Measurements from ENCODE around the gene SULF2. TPM values are rescaled to one million over a fixed set of nuclear protein-coding genes. Genes with fewer than 3 reads are reported as not detected.

Gene SULF2
- total and polyA plus RNA-seq, 9 of the 15 experiments (the other 6 are each of a cell fraction or from before 2014, with no cell fraction given), result 0.33 TPM; not detected in 8

DNA sequence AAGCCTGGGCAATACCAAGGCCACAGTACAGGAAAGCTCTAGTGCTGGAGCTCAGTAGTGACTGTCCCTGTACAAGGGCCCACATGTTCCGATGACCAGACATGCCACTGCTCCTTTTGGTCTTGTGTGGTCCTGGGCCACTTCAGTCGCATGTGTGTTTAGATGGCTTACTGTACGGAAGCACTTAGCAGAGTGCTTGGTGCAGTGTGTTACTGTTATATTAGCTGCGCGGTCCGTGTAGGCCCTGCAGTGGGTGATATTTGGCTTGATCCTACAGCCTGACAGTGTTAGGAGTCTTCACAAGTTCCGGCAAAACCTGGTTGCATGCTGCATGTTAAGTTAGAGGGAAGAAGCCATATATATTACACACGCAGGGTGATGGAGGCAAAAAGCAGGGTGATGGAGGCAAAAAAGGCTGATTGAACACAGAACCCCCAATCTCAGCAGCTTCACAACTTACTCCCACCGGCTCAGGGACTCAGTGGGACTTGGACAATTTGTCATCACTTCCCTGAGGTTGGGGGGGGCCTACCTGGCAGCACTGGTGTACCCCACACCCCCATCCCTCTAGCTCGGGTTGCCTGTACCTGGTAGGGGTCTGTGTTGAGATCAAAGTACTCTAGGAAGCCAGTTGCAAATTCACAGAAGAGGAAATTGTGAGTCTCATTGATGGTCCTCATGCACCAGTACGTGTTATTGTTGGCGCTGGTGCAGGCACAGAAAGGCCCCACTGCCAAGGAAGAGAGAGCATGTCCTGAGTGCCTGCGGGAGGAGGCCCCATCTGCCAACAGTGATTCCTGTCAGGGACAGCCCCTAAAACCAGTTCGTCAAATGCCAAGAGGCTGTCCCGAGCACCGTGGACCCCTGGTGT is 122.6 kb downstream of the SULF2 start:
- Histone ChIP-seq H3K36me3 (ENCODE audit: control insufficient read depth, insufficient read depth, low read length) (no peaks in the 10 kb centered on the region), H3K4me1 (replicated peaks in 1 of 2; ENCODE audit: control insufficient read depth in 2 of 2, insufficient read depth in 2 of 2, low read length in 2 of 2) (peaks cover 0 to 11% of the 10 kb centered on the region in 2 experiments; a peak in 3 of 5 replicates), H3K4me2 (ENCODE audit: insufficient read depth, low read length) (no peak overlapping the region), H4K20me1 (replicated peaks; ENCODE audit: control insufficient read depth, insufficient read depth, low read length) (peaks cover 13% of the 10 kb centered on the region), H3K79me2 (ENCODE audit: control insufficient read depth, insufficient read depth, low read length) (no peaks in the 10 kb centered on the region), H3K9me3 (replicated peaks; ENCODE audit: control insufficient read depth, insufficient read depth, low read depth, low read length) (no peaks in the 10 kb centered on the region), H2AFZ (ENCODE audit: low read depth, low read length) (no peak overlapping the region), H3K4me3 (no peak overlapping the region), H3K27ac (ENCODE audit: extremely low read depth, low read depth, low read length) (no peak overlapping the region), H3K9ac (ENCODE audit: insufficient read depth in 1 of 2, low read depth in 2 of 2, low read length in 2 of 2) (no peak overlapping the region), H3K27me3 (ENCODE audit: control insufficient read depth in 2 of 2, insufficient read depth in 2 of 2, low read length in 2 of 2) (peaks cover 28 to 32% of the 10 kb centered on the region in 2 experiments), H3K9me1 (ENCODE audit: control insufficient read depth, insufficient read depth, low read length) (no peaks in the 10 kb centered on the region)
- WGBS (ENCODE audit: insufficient coverage, low coverage, missing lambda C conversion rate), result 68% methylated on average over 15 of the region's 16 CpGs
- in situ Hi-C loops (cut with MboI), result no loop called here
- ATAC-seq, result no peak
- ChIA-PET CTCF (ENCODE audit: low intra/inter-chr PET ratio) (interaction anchor here (0.9 kb wide), 1 partner anchor 959 kb away, joined by 5 read pairs; no protein-coding TSS in a partner anchor), POLR2A (interaction anchor here (0.6 kb wide), 1 partner anchor 207 kb away, joined by 4 read pairs; no protein-coding TSS in a partner anchor)
- no peak for FAIRE-seq
- TF ChIP-seq, protein P1, sequence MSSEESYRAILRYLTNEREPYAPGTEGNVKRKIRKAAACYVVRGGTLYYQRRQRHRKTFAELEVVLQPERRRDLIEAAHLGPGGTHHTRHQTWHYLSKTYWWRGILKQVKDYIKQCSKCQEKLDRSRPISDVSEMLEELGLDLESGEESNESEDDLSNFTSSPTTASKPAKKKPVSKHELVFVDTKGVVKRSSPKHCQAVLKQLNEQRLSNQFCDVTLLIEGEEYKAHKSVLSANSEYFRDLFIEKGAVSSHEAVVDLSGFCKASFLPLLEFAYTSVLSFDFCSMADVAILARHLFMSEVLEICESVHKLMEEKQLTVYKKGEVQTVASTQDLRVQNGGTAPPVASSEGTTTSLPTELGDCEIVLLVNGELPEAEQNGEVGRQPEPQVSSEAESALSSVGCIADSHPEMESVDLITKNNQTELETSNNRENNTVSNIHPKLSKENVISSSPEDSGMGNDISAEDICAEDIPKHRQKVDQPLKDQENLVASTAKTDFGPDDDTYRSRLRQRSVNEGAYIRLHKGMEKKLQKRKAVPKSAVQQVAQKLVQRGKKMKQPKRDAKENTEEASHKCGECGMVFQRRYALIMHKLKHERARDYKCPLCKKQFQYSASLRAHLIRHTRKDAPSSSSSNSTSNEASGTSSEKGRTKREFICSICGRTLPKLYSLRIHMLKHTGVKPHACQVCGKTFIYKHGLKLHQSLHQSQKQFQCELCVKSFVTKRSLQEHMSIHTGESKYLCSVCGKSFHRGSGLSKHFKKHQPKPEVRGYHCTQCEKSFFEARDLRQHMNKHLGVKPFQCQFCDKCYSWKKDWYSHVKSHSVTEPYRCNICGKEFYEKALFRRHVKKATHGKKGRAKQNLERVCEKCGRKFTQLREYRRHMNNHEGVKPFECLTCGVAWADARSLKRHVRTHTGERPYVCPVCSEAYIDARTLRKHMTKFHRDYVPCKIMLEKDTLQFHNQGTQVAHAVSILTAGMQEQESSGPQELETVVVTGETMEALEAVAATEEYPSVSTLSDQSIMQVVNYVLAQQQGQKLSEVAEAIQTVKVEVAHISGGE (CRISPR knock-in tag; IDR thresholded peaks at IDR 0.05), result peak in 1 of 3 experiments; percentile 63; a peak in 1 of 6 replicates
- TF ChIP-seq, protein P2, sequence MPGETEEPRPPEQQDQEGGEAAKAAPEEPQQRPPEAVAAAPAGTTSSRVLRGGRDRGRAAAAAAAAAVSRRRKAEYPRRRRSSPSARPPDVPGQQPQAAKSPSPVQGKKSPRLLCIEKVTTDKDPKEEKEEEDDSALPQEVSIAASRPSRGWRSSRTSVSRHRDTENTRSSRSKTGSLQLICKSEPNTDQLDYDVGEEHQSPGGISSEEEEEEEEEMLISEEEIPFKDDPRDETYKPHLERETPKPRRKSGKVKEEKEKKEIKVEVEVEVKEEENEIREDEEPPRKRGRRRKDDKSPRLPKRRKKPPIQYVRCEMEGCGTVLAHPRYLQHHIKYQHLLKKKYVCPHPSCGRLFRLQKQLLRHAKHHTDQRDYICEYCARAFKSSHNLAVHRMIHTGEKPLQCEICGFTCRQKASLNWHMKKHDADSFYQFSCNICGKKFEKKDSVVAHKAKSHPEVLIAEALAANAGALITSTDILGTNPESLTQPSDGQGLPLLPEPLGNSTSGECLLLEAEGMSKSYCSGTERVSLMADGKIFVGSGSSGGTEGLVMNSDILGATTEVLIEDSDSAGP (CRISPR knock-in tag; IDR thresholded peaks at IDR 0.05), result no peak
- DNase-seq (ENCODE audit: extremely low read depth in 1 of 4, low spot score in 3 of 4), result no peak
- intact Hi-C loops (cut with micrococcal nuclease), result loop anchor here (5.0 kb wide), 2 partner anchors 50 to 960 kb away; no protein-coding TSS in a partner anchor
- BruUV-seq (replicated peaks), result no TSS peak
